Stimulated activated CD4-positive, alpha-beta T cell treated with anti-CD3 and anti-CD28 coated beads, Interleukin-1b, Interleukin-23, amount 100 ng/mL, for 1 hour (primary cell): Measurements from ENCODE around the gene ONECUT2.
"Not testable (repeated sequence)": the region's sequence is repeated elsewhere in the genome, so short reads cannot be mapped to it uniquely, and the experiment has no call there.

Experiments
- DNase-seq, 2 donors: peaks; one replicate each; pipeline ENCODE4 v3.0.0-alpha.2; 2020; ENCODE audit warnings: low read depth in 2 of 2

ONECUT2 gene

GRCh38 chr18:57434536-57435494 is at the start of gene ONECUT2:
Gene ONECUT2, plus strand, starts transcription at chr18:57435374. Its CDS starts 343 bp downstream, at chr18:57435717.
- DNase-seq, result peak in 1 of 2 donors; percentile 26

GRCh38 chr18:57389271-57389670 is 45.9 kb upstream of the ONECUT2 start:
- no peak for DNase-seq

GRCh38 chr18:57390044-57390443 is 45.1 kb upstream of the ONECUT2 start:
- no peak for DNase-seq

- not testable (repeated sequence) for DNase-seq
Measured at GRCh38 chr18:57394749-57395148, 40.4 kb upstream of the ONECUT2 start.

- DNase-seq, result not testable (repeated sequence)
Measured at GRCh38 chr18:57396831-57397230, 38.3 kb upstream of the ONECUT2 start.

- DNase-seq, result no peak
Measured at GRCh38 chr18:57397440-57398132, 37.6 kb upstream of the ONECUT2 start.

- DNase-seq, result no peak
Measured at GRCh38 chr18:57404345-57404744, 30.8 kb upstream of the ONECUT2 start.

- no peak for DNase-seq
Measured at GRCh38 chr18:57409650-57410049, 25.5 kb upstream of the ONECUT2 start.

GRCh38 chr18:57410749-57411148 is 24.4 kb upstream of the ONECUT2 start:
- no peak for DNase-seq

GRCh38 chr18:57416542-57416941 is 18.6 kb upstream of the ONECUT2 start:
- DNase-seq, result no peak

GRCh38 chr18:57422313-57422872 is 12.8 kb upstream of the ONECUT2 start:
- DNase-seq, result no peak

GRCh38 chr18:57423821-57424220 is 11.4 kb upstream of the ONECUT2 start:
- no peak for DNase-seq

- no peak for DNase-seq
Measured at GRCh38 chr18:57425096-57425495, 10.1 kb upstream of the ONECUT2 start.

GRCh38 chr18:57426187-57426586 is 9.0 kb upstream of the ONECUT2 start:
- DNase-seq, result no peak

GRCh38 chr18:57427429-57428201 is 7.6 kb upstream of the ONECUT2 start:
- no peak for DNase-seq

GRCh38 chr18:57428221-57429150 is 6.7 kb upstream of the ONECUT2 start:
- DNase-seq, result no peak

- no peak for DNase-seq
Measured at GRCh38 chr18:57429167-57430078, 5.8 kb upstream of the ONECUT2 start.

- no peak for DNase-seq
Measured at GRCh38 chr18:57430079-57431001, 4.8 kb upstream of the ONECUT2 start.
